ENCODE measurements around the gene CLCNKB. TPM values are rescaled to one million over a fixed set of nuclear protein-coding genes. Genes with fewer than 3 reads are reported as not detected.
"Not testable (repeated sequence)": the region's sequence is repeated elsewhere in the genome, so short reads cannot be mapped to it uniquely, and the experiment has no call there.

CLCNKB gene
- total RNA-seq, 1 experiment from 2014 or later, result not detected

GRCh38 chr1:16061266-16061665 is 17.7 kb downstream of the CLCNKB start:
- Histone ChIP-seq H3K27me3 (replicated peaks; ENCODE audit: control insufficient read depth, insufficient read depth, low read length) (no peaks in the 10 kb centered on the region), H3K4me1 (no peaks in the 10 kb centered on the region), H3K4me3 (ENCODE audit: low read depth, low read length) (no peak overlapping the region), H3K9me3 (no peaks in the 10 kb centered on the region), H3K36me3 (ENCODE audit: control insufficient read depth, insufficient read depth, low read length) (no peaks in the 10 kb centered on the region)
- ChIA-PET POLR2A (no interaction called here), CTCF (interaction anchor here (0.7 to 0.8 kb wide), 2 partner anchors 12 to 94 kb away, joined by 3 read pairs; no protein-coding TSS in a partner anchor)
- Mint-ChIP-seq H3K9me3 (ENCODE audit: unreplicated experiment) (no peaks in the 10 kb centered on the region), H3K27me3 (ENCODE audit: insufficient read depth, unreplicated experiment) (no peaks in the 10 kb centered on the region), H3K36me3 (ENCODE audit: insufficient read depth, unreplicated experiment) (no peaks in the 10 kb centered on the region), H3K27ac (ENCODE audit: unreplicated experiment) (no peak overlapping the region), H3K4me3 (ENCODE audit: unreplicated experiment) (no peak overlapping the region), H3K4me1 (ENCODE audit: low read depth, unreplicated experiment) (no peaks in the 10 kb centered on the region)
- no TSS peak for BruUV-seq (replicated peaks)
- no peak for DNase-seq
- intact Hi-C loops (cut with micrococcal nuclease; ENCODE audit: unreplicated experiment), result no loop called here
- TF ChIP-seq CTCF (IDR thresholded peaks at IDR 0.05; ENCODE audit: insufficient read depth in 1 of 2, low read depth in 1 of 2, low read length in 1 of 2, severe bottlenecking in 1 of 2, unreplicated experiment in 1 of 2), result no peak

- POLR2A ChIA-PET; H3K4me1 ChIP-seq; H3K9me3 Mint-ChIP-seq (ENCODE audit: unreplicated experiment); H3K36me3 ChIP-seq (ENCODE audit: control insufficient read depth, insufficient read depth, low read length); BruUV-seq (replicated peaks); H3K4me3 ChIP-seq (ENCODE audit: low read depth, low read length); H3K36me3 Mint-ChIP-seq (ENCODE audit: insufficient read depth, unreplicated experiment); H3K27me3 Mint-ChIP-seq (ENCODE audit: insufficient read depth, unreplicated experiment); CTCF ChIA-PET; H3K27ac Mint-ChIP-seq (ENCODE audit: unreplicated experiment); H3K4me1 Mint-ChIP-seq (ENCODE audit: low read depth, unreplicated experiment); H3K27me3 ChIP-seq (replicated peaks; ENCODE audit: control insufficient read depth, insufficient read depth, low read length); H3K4me3 Mint-ChIP-seq (ENCODE audit: unreplicated experiment); DNase-seq; H3K9me3 ChIP-seq: not testable (repeated sequence)
- intact Hi-C loops (cut with micrococcal nuclease; ENCODE audit: unreplicated experiment), result loop anchor here (1.0 kb wide), 1 partner anchor 25 kb away; no protein-coding TSS in a partner anchor
Observed at GRCh38 chr1:16061989-16062686, 18.6 kb downstream of the CLCNKB start.

- DNase-seq; CTCF ChIA-PET; H3K4me1 Mint-ChIP-seq (ENCODE audit: low read depth, unreplicated experiment); POLR2A ChIA-PET; H3K4me3 ChIP-seq (ENCODE audit: low read depth, low read length); H3K9me3 ChIP-seq; H3K36me3 ChIP-seq (ENCODE audit: control insufficient read depth, insufficient read depth, low read length); H3K27me3 ChIP-seq (replicated peaks; ENCODE audit: control insufficient read depth, insufficient read depth, low read length); H3K4me3 Mint-ChIP-seq (ENCODE audit: unreplicated experiment); BruUV-seq (replicated peaks); H3K9me3 Mint-ChIP-seq (ENCODE audit: unreplicated experiment); H3K36me3 Mint-ChIP-seq (ENCODE audit: insufficient read depth, unreplicated experiment); H3K27ac Mint-ChIP-seq (ENCODE audit: unreplicated experiment); H3K27me3 Mint-ChIP-seq (ENCODE audit: insufficient read depth, unreplicated experiment): not testable (repeated sequence)
- peaks cover 10% of the 10 kb centered on the region for H3K4me1 ChIP-seq
- intact Hi-C loops (cut with micrococcal nuclease; ENCODE audit: unreplicated experiment), result loop anchor here (1.0 kb wide), 1 partner anchor 25 kb away; no protein-coding TSS in a partner anchor
Observed at GRCh38 chr1:16062687-16063075, 19.1 kb downstream of the CLCNKB start.

GRCh38 chr1:16063226-16063829 is 19.7 kb downstream of the CLCNKB start:
- intact Hi-C loops (cut with micrococcal nuclease; ENCODE audit: unreplicated experiment), result no loop called here
- no TSS peak for BruUV-seq (replicated peaks)
- POLR2A ChIA-PET, result no interaction called here
- no peaks in the 10 kb centered on the region for H3K4me1 Mint-ChIP-seq (ENCODE audit: low read depth, unreplicated experiment)
- no peaks in the 10 kb centered on the region for H3K36me3 Mint-ChIP-seq (ENCODE audit: insufficient read depth, unreplicated experiment)
- Histone ChIP-seq H3K4me1 (peaks cover 11% of the 10 kb centered on the region), H3K27me3 (replicated peaks; ENCODE audit: control insufficient read depth, insufficient read depth, low read length) (no peaks in the 10 kb centered on the region), H3K9me3 (no peaks in the 10 kb centered on the region), H3K36me3 (ENCODE audit: control insufficient read depth, insufficient read depth, low read length) (no peaks in the 10 kb centered on the region), H3K4me3 (ENCODE audit: low read depth, low read length) (no peak overlapping the region)
- TF ChIP-seq CTCF (IDR thresholded peaks at IDR 0.05; ENCODE audit: insufficient read depth in 1 of 2, low read depth in 1 of 2, low read length in 1 of 2, severe bottlenecking in 1 of 2, unreplicated experiment in 1 of 2), result no peak
- CTCF ChIA-PET, result no interaction called here
- no peak overlapping the region for H3K27ac Mint-ChIP-seq (ENCODE audit: unreplicated experiment)
- H3K9me3 Mint-ChIP-seq (ENCODE audit: unreplicated experiment), result no peaks in the 10 kb centered on the region
- no peak overlapping the region for H3K4me3 Mint-ChIP-seq (ENCODE audit: unreplicated experiment)
- DNase-seq, result no peak
- no peaks in the 10 kb centered on the region for H3K27me3 Mint-ChIP-seq (ENCODE audit: insufficient read depth, unreplicated experiment)
